H9 (cell line): ENCODE results near the gene CSRP3. TPM values are rescaled to one million over a fixed set of nuclear protein-coding genes. Genes with fewer than 3 reads are reported as not detected.
A peak's percentile ranks its signal among the peaks of the same experiment; 100 is the strongest.
"Not testable (repeated sequence)": the region's sequence is repeated elsewhere in the genome, so short reads cannot be mapped to it uniquely, and the experiment has no call there.

ENCODE experiments used
- DNase-seq: peaks from one replicate; pipeline ENCODE4 v3.0.0-alpha.2; 2017
- H2AFZ ChIP-seq: one replicate; pipeline ENCODE4 v1.6.1; 2013; ENCODE audit warnings: mild to moderate bottlenecking, low read length, control low read depth, moderate library complexity
- H2AK5ac ChIP-seq: 2 replicates; pipeline ENCODE4 v1.6.1; 2013; ENCODE audit warnings: low read length, control low read depth, mixed read lengths; ENCODE audit not compliant: insufficient read length
- H2BK120ac ChIP-seq: one replicate; pipeline ENCODE4 v1.6.1; 2013; ENCODE audit warnings: low read depth, mild to moderate bottlenecking, low read length, control low read depth, inconsistent platforms; ENCODE audit not compliant: poor library complexity, severe bottlenecking
- H2BK12ac ChIP-seq: 2 replicates; pipeline ENCODE4 v1.6.1; 2013; ENCODE audit warnings: low read length, control low read depth, mixed read lengths, low read depth; ENCODE audit not compliant: insufficient read length
- H2BK15ac ChIP-seq: 2 replicates; pipeline ENCODE4 v1.6.1; 2013; ENCODE audit warnings: low read depth, low read length, control low read depth
- H2BK20ac ChIP-seq: one replicate; pipeline ENCODE4 v1.6.1; 2013; ENCODE audit warnings: low read depth, mild to moderate bottlenecking, low read length, control low read depth, inconsistent platforms; ENCODE audit not compliant: poor library complexity, severe bottlenecking
- H2BK5ac ChIP-seq: 2 replicates; pipeline ENCODE4 v1.6.1; 2013; ENCODE audit warnings: low read length, control low read depth, mixed read lengths; ENCODE audit not compliant: insufficient read length
- H3K14ac ChIP-seq: 2 replicates; pipeline ENCODE4 v1.6.1; 2013; ENCODE audit warnings: low read length, control low read depth; ENCODE audit not compliant: insufficient read depth
- H3K18ac ChIP-seq: 2 replicates; pipeline ENCODE4 v1.6.1; 2013; ENCODE audit warnings: low read depth, mild to moderate bottlenecking, mixed read lengths, low read length, control low read depth; ENCODE audit not compliant: insufficient read length
- H3K23ac ChIP-seq: 2 replicates; pipeline ENCODE4 v1.6.1; 2013; ENCODE audit warnings: low read length, control low read depth, mixed read lengths, low read depth; ENCODE audit not compliant: insufficient read length
- H3K23me2 ChIP-seq: 2 replicates; pipeline ENCODE4 v1.6.1; 2013; ENCODE audit warnings: low read depth, mild to moderate bottlenecking, mixed read lengths, low read length, control low read depth; ENCODE audit not compliant: insufficient read length, poor library complexity, severe bottlenecking
- H3K27ac ChIP-seq: 2 replicates; pipeline ENCODE4 v1.5.1; 2013; ENCODE audit warnings: low read length, control low read depth, mixed read lengths, low read depth; ENCODE audit not compliant: insufficient read length
- H3K27me3 ChIP-seq: 2 replicates; pipeline ENCODE4 v1.6.1; 2013; ENCODE audit warnings: low read length, control low read depth, inconsistent platforms; ENCODE audit not compliant: insufficient read depth
- H3K4ac ChIP-seq: 2 replicates; pipeline ENCODE4 v1.6.1; 2013; ENCODE audit warnings: low read depth, mild to moderate bottlenecking, control low read depth, inconsistent platforms, low read length, moderate library complexity
- H3K4me1 ChIP-seq: 2 replicates; pipeline ENCODE4 v1.6.1; 2013; ENCODE audit warnings: low read length, control low read depth, inconsistent platforms; ENCODE audit not compliant: insufficient read depth
- H3K4me2 ChIP-seq: 2 replicates; pipeline ENCODE4 v1.6.1; 2013; ENCODE audit warnings: low read length, control low read depth, mixed read lengths; ENCODE audit not compliant: insufficient read length, insufficient read depth
- H3K56ac ChIP-seq: 2 replicates; pipeline ENCODE4 v1.6.1; 2013; ENCODE audit warnings: low read depth, mild to moderate bottlenecking, mixed read lengths, low read length, control low read depth; ENCODE audit not compliant: insufficient read length
- H3K79me1 ChIP-seq: 2 replicates; pipeline ENCODE4 v1.6.1; 2013; ENCODE audit warnings: low read depth, mild to moderate bottlenecking, moderate library complexity, low read length, control low read depth, inconsistent platforms; ENCODE audit not compliant: insufficient read depth, poor library complexity, severe bottlenecking
- H3K79me2 ChIP-seq: 2 replicates; pipeline ENCODE4 v1.6.1; 2013; ENCODE audit warnings: low read length, control low read depth, inconsistent platforms; ENCODE audit not compliant: insufficient read depth
- H3K9ac ChIP-seq: 2 replicates; pipeline ENCODE4 v1.6.1; 2013; ENCODE audit warnings: low read length, control low read depth, mixed read lengths; ENCODE audit not compliant: insufficient read length; ENCODE audit errors: extremely low read depth
- H3K9me3 ChIP-seq: one replicate; pipeline ENCODE4 v1.6.1; 2013; ENCODE audit warnings: low read depth, low read length, inconsistent platforms; ENCODE audit not compliant: control insufficient read depth
- H3T11ph ChIP-seq: one replicate; pipeline ENCODE4 v1.6.1; 2013; ENCODE audit warnings: mild to moderate bottlenecking, low read length, control low read depth, inconsistent platforms
- H4K20me1 ChIP-seq: one replicate; pipeline ENCODE4 v1.6.1; 2013; ENCODE audit not compliant: control insufficient read depth, insufficient read length, insufficient read depth
- H4K5ac ChIP-seq: 2 replicates; pipeline ENCODE4 v1.6.1; 2013; ENCODE audit warnings: low read depth, mild to moderate bottlenecking, mixed read lengths, low read length, control low read depth; ENCODE audit not compliant: insufficient read length
- H4K8ac ChIP-seq: replicated peaks from 2 replicates; pipeline ENCODE4 v1.6.1; 2013; ENCODE audit warnings: low read length, control low read depth, mixed read lengths, low read depth; ENCODE audit not compliant: insufficient read length
- H4K91ac ChIP-seq: 2 replicates; pipeline ENCODE4 v1.6.1; 2013; ENCODE audit warnings: low read depth, mild to moderate bottlenecking, moderate library complexity, mixed read lengths, low read length, control low read depth; ENCODE audit not compliant: insufficient read length
- H3K27ac Mint-ChIP-seq, 3 experiments: 2 replicates in 2 of 3; 3 replicates in 1 of 3; pipeline ENCODE4 v1.8.0; 2020 to 2021; ENCODE audit warnings: mixed read lengths in 3 of 3, mild to moderate bottlenecking in 1 of 3, moderate library complexity in 1 of 3
- H3K27me3 Mint-ChIP-seq: 2 replicates; pipeline ENCODE4 v1.8.0; 2021; ENCODE audit warnings: low read depth, mild to moderate bottlenecking, moderate library complexity, mixed read lengths
- H3K36me3 Mint-ChIP-seq, 3 experiments: 2 replicates in 2 of 3; 3 replicates in 1 of 3; pipeline ENCODE4 v1.8.0; 2020 to 2021; ENCODE audit warnings: low read depth in 3 of 3, mixed read lengths in 3 of 3; ENCODE audit not compliant: insufficient read depth in 1 of 3
- H3K4me1 Mint-ChIP-seq, 2 experiments: 2 replicates each; pipeline ENCODE4 v1.8.0; 2020; ENCODE audit warnings: mixed read lengths in 2 of 2
- H3K4me3 Mint-ChIP-seq, 2 experiments: 2 replicates in 1 of 2; 3 replicates in 1 of 2; pipeline ENCODE4 v1.8.0; 2020 to 2021; ENCODE audit warnings: mild to moderate bottlenecking in 2 of 2, mixed read lengths in 2 of 2, moderate library complexity in 1 of 2
- H3K9me3 Mint-ChIP-seq, 2 experiments: 2 replicates in 1 of 2; 3 replicates in 1 of 2; pipeline ENCODE4 v1.8.0; 2020; ENCODE audit warnings: mild to moderate bottlenecking in 2 of 2, mixed read lengths in 2 of 2, moderate library complexity in 1 of 2
- WGBS: extraction: QIAGEN DNeasy Blood & Tissue Kit; methylation state at CpG from one replicate; pipeline ENCODE4 v1.1.7; 2013; ENCODE audit warnings: missing lambda C conversion rate, low lambda C conversion rate, mixed read lengths; ENCODE audit not compliant: insufficient read length; ENCODE audit errors: extremely low coverage; 5-methylcytosine and 5-hydroxymethylcytosine counted together
- total RNA-seq: library from RNA; stranded (reverse); gene quantifications from 2 replicates; pipeline ENCODE4 v1.2.1, GENCODE V29; 2021
- TF ChIP-seq, protein P1 (sequence below): fragments of 200-600 bp; sonication (generic); conservative IDR thresholded peaks from 3 replicates; pipeline ENCODE4 v1.8.0; 2021; ENCODE audit warnings: antibody characterized with exemption, mild to moderate bottlenecking

The CSRP3 gene
- total RNA-seq, 1 experiment from 2014 or later: not detected

DNA sequence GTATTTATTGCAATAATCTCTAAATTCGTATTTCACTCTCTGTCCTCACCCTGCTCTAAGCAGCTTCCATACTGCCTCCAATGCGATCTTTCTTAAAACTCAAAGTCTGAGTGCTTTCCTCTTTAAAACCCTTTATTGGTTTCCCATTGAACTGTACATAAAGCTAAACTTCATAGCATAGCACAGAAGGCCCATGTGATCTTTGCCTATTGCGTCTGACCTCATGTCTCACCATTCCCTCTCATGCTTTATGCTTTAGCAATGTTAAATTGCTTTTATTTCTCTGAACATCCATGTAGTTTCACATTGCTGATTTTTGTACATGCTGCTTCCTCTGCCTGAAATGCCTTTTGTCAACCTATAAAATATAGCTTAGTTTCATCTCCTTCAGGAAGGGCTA, 56.5 kb downstream of the CSRP3 start:
- no peaks in the 10 kb centered on the region for H3K4me1 ChIP-seq
- no peak overlapping the region for H3K9ac ChIP-seq
- H3K27me3 ChIP-seq: no peaks in the 10 kb centered on the region
- H3K23ac ChIP-seq: no peak overlapping the region
- H3K4ac ChIP-seq: no peak overlapping the region
- H2AK5ac ChIP-seq: no peak overlapping the region
- no peak overlapping the region for H2BK5ac ChIP-seq
- H3T11ph ChIP-seq: no peak overlapping the region
- H3K14ac ChIP-seq: no peak overlapping the region
- WGBS: no CpG with 5 or more reads among the region's 3 CpGs
- H2BK15ac ChIP-seq: no peak overlapping the region
- H3K27ac ChIP-seq: no peak overlapping the region
- no peaks in the 10 kb centered on the region for H4K20me1 ChIP-seq
- no peak overlapping the region for H3K4me2 ChIP-seq
- H4K5ac ChIP-seq: no peak overlapping the region
- Mint-ChIP-seq H3K36me3 (peaks cover 7 to 23% (median 14%) of the 10 kb centered on the region in 3 experiments; a peak in 5 of 7 replicates), H3K4me3 (no peak overlapping the region), H3K27me3 (no peaks in the 10 kb centered on the region), H3K9me3 (no peaks in the 10 kb centered on the region; a peak in 1 of 5 replicates), H3K27ac (0 out of 7 replicates have a peak overlapping the region, but pooled peaks of 1 of the 3 experiments have one; percentile 10), H3K4me1 (no peaks in the 10 kb centered on the region)
- no peak for DNase-seq
- H2BK12ac ChIP-seq: no peak overlapping the region
- no peak overlapping the region for H4K8ac ChIP-seq
- no peak overlapping the region for H4K91ac ChIP-seq
- no peaks in the 10 kb centered on the region for H3K79me2 ChIP-seq
- H3K23me2 ChIP-seq: no peaks in the 10 kb centered on the region
- H3K56ac ChIP-seq: no peak overlapping the region
- H3K18ac ChIP-seq: no peak overlapping the region
- no peak overlapping the region for H2AFZ ChIP-seq
- H2BK120ac ChIP-seq: no peak overlapping the region
- no peak overlapping the region for H2BK20ac ChIP-seq
- H3K79me1 ChIP-seq: no peaks in the 10 kb centered on the region
- TF ChIP-seq, protein P1, sequence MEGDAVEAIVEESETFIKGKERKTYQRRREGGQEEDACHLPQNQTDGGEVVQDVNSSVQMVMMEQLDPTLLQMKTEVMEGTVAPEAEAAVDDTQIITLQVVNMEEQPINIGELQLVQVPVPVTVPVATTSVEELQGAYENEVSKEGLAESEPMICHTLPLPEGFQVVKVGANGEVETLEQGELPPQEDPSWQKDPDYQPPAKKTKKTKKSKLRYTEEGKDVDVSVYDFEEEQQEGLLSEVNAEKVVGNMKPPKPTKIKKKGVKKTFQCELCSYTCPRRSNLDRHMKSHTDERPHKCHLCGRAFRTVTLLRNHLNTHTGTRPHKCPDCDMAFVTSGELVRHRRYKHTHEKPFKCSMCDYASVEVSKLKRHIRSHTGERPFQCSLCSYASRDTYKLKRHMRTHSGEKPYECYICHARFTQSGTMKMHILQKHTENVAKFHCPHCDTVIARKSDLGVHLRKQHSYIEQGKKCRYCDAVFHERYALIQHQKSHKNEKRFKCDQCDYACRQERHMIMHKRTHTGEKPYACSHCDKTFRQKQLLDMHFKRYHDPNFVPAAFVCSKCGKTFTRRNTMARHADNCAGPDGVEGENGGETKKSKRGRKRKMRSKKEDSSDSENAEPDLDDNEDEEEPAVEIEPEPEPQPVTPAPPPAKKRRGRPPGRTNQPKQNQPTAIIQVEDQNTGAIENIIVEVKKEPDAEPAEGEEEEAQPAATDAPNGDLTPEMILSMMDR: no peak
- no peaks in the 10 kb centered on the region for H3K9me3 ChIP-seq

DNA sequence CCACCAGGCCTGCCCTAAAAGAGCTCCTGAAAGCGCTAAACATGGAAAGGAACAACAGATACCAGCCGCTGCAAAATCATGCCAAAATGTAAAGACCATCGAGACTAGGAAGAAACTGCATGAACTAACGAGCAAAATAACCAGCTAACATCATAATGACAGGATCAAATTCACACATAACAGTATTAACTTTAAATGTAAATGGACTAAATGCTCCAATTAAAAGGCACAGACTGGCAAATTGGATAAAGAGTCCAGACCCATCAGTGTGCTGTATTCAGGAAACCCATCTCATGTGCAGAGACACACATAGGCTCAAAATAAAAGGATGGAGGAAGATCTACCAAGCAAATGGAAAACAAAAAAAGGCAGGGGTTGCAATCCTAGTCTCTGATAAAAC, 64.9 kb downstream of the CSRP3 start:
- not testable (repeated sequence) for H4K8ac ChIP-seq, H2BK15ac ChIP-seq, H3K4me2 ChIP-seq, H3K27me3 Mint-ChIP-seq, H3K18ac ChIP-seq, H3K79me1 ChIP-seq, H4K91ac ChIP-seq, H3K4ac ChIP-seq, H3K4me1 Mint-ChIP-seq, H3K23ac ChIP-seq, H2BK120ac ChIP-seq, H3K4me1 ChIP-seq, H3K14ac ChIP-seq, H3K79me2 ChIP-seq, H3K27me3 ChIP-seq, H3K9me3 ChIP-seq, H3K27ac Mint-ChIP-seq, H2AFZ ChIP-seq, H3K23me2 ChIP-seq, DNase-seq, H4K20me1 ChIP-seq, H3K9ac ChIP-seq, H3K56ac ChIP-seq, H3T11ph ChIP-seq, H4K5ac ChIP-seq, H3K27ac ChIP-seq, H2BK5ac ChIP-seq, H2AK5ac ChIP-seq, H2BK20ac ChIP-seq, H2BK12ac ChIP-seq, H3K4me3 Mint-ChIP-seq
- no CpG with 5 or more reads among the region's 4 CpGs for WGBS
- peaks cover 35 to 42% of the 10 kb centered on the region in 2 experiments for H3K9me3 Mint-ChIP-seq
- H3K36me3 Mint-ChIP-seq: peaks cover 31 to 42% (median 33%) of the 10 kb centered on the region in 3 experiments
